Measurements from ENCODE around the gene PRR35. TPM values are rescaled to one million over a fixed set of nuclear protein-coding genes. Genes with fewer than 3 reads are reported as not detected.
A peak's percentile ranks its signal among the peaks of the same experiment; 100 is the strongest.

PRR35 gene
- total and polyA plus RNA-seq, 8 donors = 0.06 TPM; not detected in 7

- intact Hi-C loops (cut with DNase I) = no loop called here
- Histone ChIP-seq H3K27ac (peak overlapping the region; percentile 82 to 89), H3K4me1 (peaks cover 38 to 82% of the 10 kb centered on the region in 2 donors), H3K9me3 (no peaks in the 10 kb centered on the region), H3K27me3 (no peaks in the 10 kb centered on the region), H3K36me3 (no peaks in the 10 kb centered on the region), H3K4me3 (peak overlapping the region in 1 of 2 donors; percentile 90)
- TF ChIP-seq CTCF (IDR thresholded peaks at IDR 0.05) = no peak
- DNase-seq (no peak), ATAC-seq (no peak)
Measured at GRCh38 chr16:591892-592517, 31.8 kb downstream of the PRR35 start.

DNA sequence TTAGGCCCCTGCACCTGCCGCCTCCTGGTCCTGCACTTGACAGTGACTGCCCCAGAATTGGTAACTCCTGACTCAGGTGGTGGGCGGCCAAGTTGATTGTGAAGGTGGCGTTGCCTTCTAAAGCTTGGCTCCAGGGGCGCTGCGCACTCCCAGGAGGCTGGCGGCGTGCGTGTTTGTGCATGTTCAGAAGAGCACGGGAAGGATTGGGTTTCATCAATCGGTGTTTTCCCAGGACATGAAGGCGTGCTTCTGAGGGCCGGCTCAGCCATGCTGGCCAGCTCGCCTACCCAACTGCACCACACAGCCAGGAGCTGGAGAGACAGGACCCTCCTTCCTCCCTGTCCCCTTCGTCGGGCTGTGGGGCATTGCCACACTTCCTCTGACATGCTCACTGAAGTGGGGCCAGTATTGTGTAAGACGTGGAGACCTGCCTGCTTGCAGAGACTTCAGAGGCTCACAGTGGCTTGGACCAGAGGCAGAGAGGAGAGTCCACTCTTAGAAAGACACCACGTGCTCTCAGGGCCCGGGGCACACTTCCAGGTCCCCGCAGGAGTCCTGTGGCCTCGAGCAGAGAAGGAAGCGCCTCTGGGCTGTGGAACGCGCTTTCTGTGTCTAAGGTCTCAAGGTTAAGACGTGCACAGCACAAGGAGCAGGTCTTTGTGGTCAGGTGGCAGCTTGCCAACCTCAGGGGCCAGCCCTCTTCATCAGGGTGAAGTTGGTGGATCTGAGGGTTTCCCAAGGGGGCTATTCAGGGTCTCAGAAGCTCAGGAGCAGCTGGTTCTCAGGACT is 32.5 kb downstream of the PRR35 start:
- peak overlapping the region in 1 of 2 donors; percentile 90 for H3K4me3 ChIP-seq
- intact Hi-C loops (cut with DNase I) = no loop called here

GRCh38 chr16:593406-593805 is 33.2 kb downstream of the PRR35 start:
- peak; percentile 26 for ATAC-seq
- H3K27me3 ChIP-seq = no peaks in the 10 kb centered on the region
- no peaks in the 10 kb centered on the region for H3K36me3 ChIP-seq
- intact Hi-C loops (cut with DNase I) = no loop called here
- no peak overlapping the region for H3K4me3 ChIP-seq
- no peak for TF ChIP-seq CTCF (IDR thresholded peaks at IDR 0.05)
- no peaks in the 10 kb centered on the region for H3K9me3 ChIP-seq
- H3K27ac ChIP-seq = peak overlapping the region; percentile 82 to 89
- peaks cover 26 to 68% of the 10 kb centered on the region in 2 donors for H3K4me1 ChIP-seq
- DNase-seq = no peak

More for the DNA sequence above, 32.5 kb downstream of the PRR35 start:
- DNase-seq (peak in 3 of 4 donors; percentile 44 to 87 (median 76)), ATAC-seq (peak; percentile 10)
- TF ChIP-seq CTCF (IDR thresholded peaks at IDR 0.05) = no peak
- Histone ChIP-seq H3K36me3 (no peaks in the 10 kb centered on the region), H3K27ac (peak overlapping the region; percentile 82 to 89), H3K4me1 (peaks cover 33 to 75% of the 10 kb centered on the region in 2 donors), H3K9me3 (no peaks in the 10 kb centered on the region), H3K27me3 (no peaks in the 10 kb centered on the region)

GRCh38 chr16:593807-594206 is 33.6 kb downstream of the PRR35 start:
- peaks cover 25 to 64% of the 10 kb centered on the region in 2 donors for H3K4me1 ChIP-seq
- intact Hi-C loops (cut with DNase I) = no loop called here

More at GRCh38 chr16:593807-594206, 33.6 kb downstream of the PRR35 start:
- DNase-seq (peak in 1 of 4 donors; percentile 58), ATAC-seq (no peak)
- Histone ChIP-seq H3K9me3 (no peaks in the 10 kb centered on the region), H3K27ac (peak overlapping the region; percentile 39 to 82), H3K4me3 (no peak overlapping the region), H3K36me3 (peaks cover 0 to 2% of the 10 kb centered on the region in 2 donors), H3K27me3 (no peaks in the 10 kb centered on the region)
- TF ChIP-seq CTCF (IDR thresholded peaks at IDR 0.05) = no peak
